SK-N-MC (cell line): ENCODE measurements around the gene TLE4.

ENCODE experiments used
- EZH2 ChIP-seq: fragments of 200-600 bp; sonication (generic); IDR thresholded peaks from one replicate; pipeline ENCODE4 v1.6.1; 2017; ENCODE audit warnings: antibody characterized with exemption
- POLR2AphosphoS5 ChIP-seq: IDR thresholded peaks from 2 replicates; pipeline ENCODE4 v1.6.1; 2012; ENCODE audit warnings: mild to moderate bottlenecking, low read depth, low read length, borderline replicate concordance

DNA sequence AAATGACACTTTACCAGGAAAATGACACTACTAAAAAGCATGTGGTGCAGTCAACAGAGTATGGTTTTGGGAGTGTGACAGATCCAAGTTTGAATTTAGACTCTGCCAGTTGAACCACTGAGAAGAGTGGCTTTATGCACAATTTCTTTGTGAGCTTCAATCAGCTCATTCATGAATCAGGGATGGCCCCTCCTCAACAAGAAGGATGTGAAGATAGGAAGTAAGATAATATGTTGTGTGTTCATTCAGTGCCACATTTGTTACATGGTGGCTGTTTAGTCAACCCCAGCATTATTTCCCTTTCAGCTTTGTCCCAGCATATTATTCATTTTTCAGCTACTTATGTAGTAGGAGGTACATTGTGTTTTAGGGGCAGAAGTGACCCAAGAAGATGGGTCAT, 140.1 kb downstream of the TLE4 start:
- no peak for TF ChIP-seq EZH2
- TF ChIP-seq POLR2AphosphoS5: no peak
